RWPE1 (cell line): ENCODE measurements around the gene TMEM100.

ENCODE experiments used
- CTCF ChIA-PET: fragments of 350-600 bp; sonication (Branson Sonifier 250); formaldehyde crosslinking; extraction: SDS; loops from one replicate; lab custom pipeline; 2021; lab: Yijun Ruan, JAX
- POLR2A ChIA-PET: fragments of 400-600 bp; formaldehyde crosslinking; extraction: SDS; loops from one replicate; lab custom pipeline; 2020; ENCODE audit warnings: antibody characterized with exemption; ENCODE audit not compliant: low non-redundant PET; lab: Yijun Ruan, JAX
- DNase-seq: peaks from one replicate; pipeline ENCODE4 v3.0.0; 2012; ENCODE audit warnings: low spot score
- H3K27ac ChIP-seq: fragments of 450-650 bp; 2 replicates; pipeline ENCODE4 v1.5.1; 2017
- TF ChIP-seq, protein P1 (sequence below): fragments of 450-650 bp; conservative IDR thresholded peaks from 2 replicates; pipeline ENCODE4 v1.5.1; 2017; ENCODE audit warnings: low read depth, mild to moderate bottlenecking

The TMEM100 gene

GRCh38 chr17:55756689-55757088, 34.0 kb upstream of the TMEM100 start:
- POLR2A ChIA-PET, result no interaction called here
- DNase-seq, result no peak
- H3K27ac ChIP-seq, result no peak overlapping the region
- CTCF ChIA-PET, result no interaction called here
- TF ChIP-seq, protein P1, sequence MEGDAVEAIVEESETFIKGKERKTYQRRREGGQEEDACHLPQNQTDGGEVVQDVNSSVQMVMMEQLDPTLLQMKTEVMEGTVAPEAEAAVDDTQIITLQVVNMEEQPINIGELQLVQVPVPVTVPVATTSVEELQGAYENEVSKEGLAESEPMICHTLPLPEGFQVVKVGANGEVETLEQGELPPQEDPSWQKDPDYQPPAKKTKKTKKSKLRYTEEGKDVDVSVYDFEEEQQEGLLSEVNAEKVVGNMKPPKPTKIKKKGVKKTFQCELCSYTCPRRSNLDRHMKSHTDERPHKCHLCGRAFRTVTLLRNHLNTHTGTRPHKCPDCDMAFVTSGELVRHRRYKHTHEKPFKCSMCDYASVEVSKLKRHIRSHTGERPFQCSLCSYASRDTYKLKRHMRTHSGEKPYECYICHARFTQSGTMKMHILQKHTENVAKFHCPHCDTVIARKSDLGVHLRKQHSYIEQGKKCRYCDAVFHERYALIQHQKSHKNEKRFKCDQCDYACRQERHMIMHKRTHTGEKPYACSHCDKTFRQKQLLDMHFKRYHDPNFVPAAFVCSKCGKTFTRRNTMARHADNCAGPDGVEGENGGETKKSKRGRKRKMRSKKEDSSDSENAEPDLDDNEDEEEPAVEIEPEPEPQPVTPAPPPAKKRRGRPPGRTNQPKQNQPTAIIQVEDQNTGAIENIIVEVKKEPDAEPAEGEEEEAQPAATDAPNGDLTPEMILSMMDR, result no peak

DNA sequence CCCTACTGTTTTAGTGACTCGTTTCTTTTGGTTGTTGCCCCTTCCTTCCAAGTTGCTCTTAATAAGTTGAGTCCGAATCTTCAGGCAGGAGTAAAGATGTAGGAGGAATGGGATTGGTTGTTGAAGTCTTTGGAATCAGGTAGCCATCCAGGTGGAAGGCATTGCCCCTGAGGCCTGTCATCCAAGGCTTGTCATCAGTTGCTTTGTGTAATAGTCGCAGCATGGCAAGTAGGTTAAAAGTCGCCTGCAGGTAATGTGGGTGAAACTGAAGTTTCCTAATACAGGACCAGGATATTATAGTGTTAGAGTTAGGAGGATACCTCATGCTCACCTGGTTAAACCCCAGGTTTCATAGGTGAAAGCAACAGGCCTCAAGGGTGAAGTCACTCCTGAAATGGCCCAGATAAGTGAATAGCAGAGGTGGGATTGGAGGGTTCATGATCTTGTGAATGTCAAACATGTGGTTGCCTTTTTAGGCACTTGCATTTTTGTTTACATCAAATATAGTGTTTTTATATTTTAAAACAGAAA, 29.1 kb upstream of the TMEM100 start:
- no peak for DNase-seq
- POLR2A ChIA-PET, result no interaction called here

GRCh38 chr17:55750750-55751657, 28.3 kb upstream of the TMEM100 start, which contains the start of gene PCTP:
TSS of gene PCTP (plus strand) at chr17:55751051. CDS start at chr17:55751104, 53 bp downstream.
- POLR2A ChIA-PET, result no interaction called here
- peak within 1 kb of the TSS; percentile 68 for H3K27ac ChIP-seq
- peak; percentile 80 for DNase-seq
- TF ChIP-seq, protein P1, result no peak
- CTCF ChIA-PET, result interaction anchor here (0.6 kb wide), 1 partner anchor 22 kb away, joined by 4 read pairs; no protein-coding TSS in a partner anchor

More for the DNA sequence above, 29.1 kb upstream of the TMEM100 start:
- CTCF ChIA-PET, result no interaction called here
- TF ChIP-seq, protein P1, result no peak
- peak overlapping the region; percentile 68; the same call in 1 of the 2 replicates for H3K27ac ChIP-seq

DNA sequence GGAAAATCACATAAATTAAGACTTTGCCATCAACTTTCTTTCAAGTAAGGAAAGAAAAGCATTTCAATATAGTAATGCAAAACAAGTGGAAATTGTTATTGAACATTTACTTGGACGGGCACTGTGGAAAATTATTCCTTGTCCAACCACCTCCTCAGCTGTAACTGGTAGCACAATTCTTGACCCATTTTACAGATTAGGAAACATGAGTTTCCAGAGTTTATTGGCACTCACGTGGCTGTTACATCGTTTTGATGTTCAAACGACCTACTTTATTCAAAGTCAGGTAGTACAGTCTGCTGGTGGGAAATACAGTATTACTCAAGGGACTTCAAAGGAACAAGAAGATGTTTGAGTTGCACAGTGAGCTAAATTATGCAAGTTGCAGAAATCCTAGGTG, 27.3 kb upstream of the TMEM100 start:
- CTCF ChIA-PET, result no interaction called here
- POLR2A ChIA-PET, result no interaction called here
- H3K27ac ChIP-seq, result no peak overlapping the region
- TF ChIP-seq, protein P1, result no peak
- no peak for DNase-seq

- ChIA-PET CTCF (no interaction called here), POLR2A (no interaction called here)
- DNase-seq, result no peak
- H3K27ac ChIP-seq, result no peak overlapping the region
- TF ChIP-seq, protein P1, result no peak
Observed at GRCh38 chr17:55748841-55749240, 26.2 kb upstream of the TMEM100 start.

DNA sequence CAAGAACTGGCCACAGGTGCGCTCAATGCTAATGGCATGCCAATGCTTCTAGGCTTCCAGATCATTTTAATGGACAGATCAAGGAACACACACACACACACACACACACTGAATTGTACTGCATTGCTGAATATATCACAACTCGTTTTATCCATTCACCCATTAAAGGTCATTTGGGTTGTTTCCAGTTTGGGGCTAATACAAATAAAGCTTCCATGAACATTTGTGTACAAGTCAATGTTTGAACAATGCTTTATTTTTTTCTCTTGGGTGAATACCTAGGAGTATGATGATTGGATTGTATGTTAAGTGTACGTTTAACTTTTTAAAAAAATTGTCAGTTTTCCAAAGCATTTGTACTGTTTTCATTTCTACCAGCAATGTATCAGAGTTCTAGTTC, 24.5 kb upstream of the TMEM100 start:
- ChIA-PET CTCF (interaction anchor here (0.7 kb wide), 1 partner anchor 391 kb away, joined by 3 read pairs; no protein-coding TSS in a partner anchor), POLR2A (no interaction called here)
- TF ChIP-seq, protein P1, result no peak
- H3K27ac ChIP-seq, result no peak overlapping the region
- no peak for DNase-seq
